ENCODE measurements around the gene PFN1.
A peak's percentile ranks its signal among the peaks of the same experiment; 100 is the strongest.

Gene PFN1

DNA sequence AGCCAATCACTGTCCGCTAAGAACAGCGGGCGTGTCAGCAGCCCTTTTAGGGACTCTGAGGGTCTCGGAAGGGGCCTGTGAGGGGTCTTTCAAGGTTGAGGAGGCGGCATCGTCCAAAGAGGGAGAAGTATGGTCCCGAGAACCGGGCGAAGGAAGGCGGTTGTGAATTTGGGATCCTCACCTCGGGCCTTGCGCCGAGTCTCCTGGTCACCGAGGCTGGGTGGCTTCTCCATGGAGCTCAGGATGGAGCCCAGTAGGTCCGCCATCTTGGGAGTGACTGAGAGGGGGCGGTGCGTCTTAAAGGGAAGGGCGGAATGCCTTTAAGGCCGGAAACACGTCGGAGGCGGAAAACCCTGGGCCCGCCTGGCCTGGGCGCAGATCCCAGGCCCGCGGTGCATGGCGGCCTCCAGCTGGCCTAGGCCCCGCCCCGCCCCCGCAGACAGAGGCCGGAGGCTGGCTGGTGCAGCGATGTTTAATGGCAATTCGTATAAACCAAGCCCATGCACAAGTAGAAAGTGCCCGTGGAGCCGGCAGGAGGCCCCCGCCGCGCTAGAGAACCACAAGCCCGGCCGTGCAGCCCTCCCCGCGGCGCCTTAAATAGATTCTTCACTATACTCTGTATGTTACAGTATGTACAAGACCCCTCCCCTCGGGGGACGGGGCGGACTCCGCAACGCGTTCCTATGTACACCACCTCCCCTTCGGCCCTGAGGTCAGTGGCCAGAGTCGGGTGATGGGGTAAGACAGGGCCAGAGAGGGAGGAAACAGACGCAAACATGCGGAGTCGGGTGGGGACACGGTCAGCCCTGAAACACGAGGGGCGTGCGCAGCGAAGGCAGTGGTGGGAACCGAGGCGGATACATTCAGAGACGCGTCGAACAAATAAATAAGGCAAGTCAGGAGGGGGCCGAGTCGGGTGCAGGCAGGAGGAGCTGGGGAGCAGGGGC lies 19.5 kb upstream of the PFN1 start, which contains the start of gene SPAG7:
Gene SPAG7 (minus strand): TSS at position 279 of the 947 bp plus-strand sequence. CDS start 13 bp downstream, at position 266.
- peak; percentile 90 for DNase-seq

- peak; percentile 99 for DNase-seq
Observed at GRCh38 chr17:4966844-4967538, 18.7 kb upstream of the PFN1 start.

GRCh38 chr17:4965311-4965986 lies 17.1 kb upstream of the PFN1 start:
- DNase-seq, result no peak

- DNase-seq, result no peak
Observed at GRCh38 chr17:4960279-4960922, 12.1 kb upstream of the PFN1 start.

DNA sequence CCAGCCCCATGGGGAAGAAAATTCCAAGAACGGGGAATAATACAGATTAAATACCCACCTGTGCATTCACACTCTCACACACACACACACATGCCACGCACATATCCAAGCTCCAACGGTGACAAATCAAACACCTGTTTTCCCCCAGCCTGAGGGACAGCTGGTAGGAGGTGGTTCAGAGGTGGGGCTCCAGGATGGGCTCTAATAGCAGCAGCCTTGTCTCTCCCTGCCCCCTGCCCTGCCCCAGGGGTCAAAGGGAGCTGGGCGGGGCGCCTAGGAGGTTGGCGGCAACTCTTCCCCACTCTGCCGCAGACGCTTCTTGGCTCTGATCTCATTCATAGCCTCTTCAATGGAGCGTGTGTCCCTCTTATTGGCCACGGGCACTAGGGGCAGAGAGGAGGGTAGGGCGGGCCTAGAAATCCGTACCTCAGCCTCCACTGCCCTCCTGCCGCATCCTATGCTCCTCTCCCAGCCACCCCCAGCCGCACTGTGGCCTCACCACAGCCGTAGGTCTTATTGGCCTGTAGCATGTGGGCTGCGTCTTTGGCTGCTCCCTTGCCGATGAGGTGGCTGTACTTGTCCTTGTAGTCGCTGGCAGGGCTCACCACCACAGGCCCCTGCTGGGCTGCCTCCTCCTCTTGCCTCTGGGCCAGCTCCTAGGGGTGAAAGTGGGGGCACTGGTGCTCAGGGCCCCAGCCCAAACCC lies 11.1 kb upstream of the PFN1 start:
- no peak for DNase-seq

- no peak for DNase-seq
Observed at GRCh38 chr17:4958102-4958501, 9.8 kb upstream of the PFN1 start.

GRCh38 chr17:4956493-4957061 lies 8.2 kb upstream of the PFN1 start:
- no peak for DNase-seq

- DNase-seq, result no peak
Observed at GRCh38 chr17:4955091-4955490, 6.8 kb upstream of the PFN1 start.

- no peak for DNase-seq
Observed at GRCh38 chr17:4953451-4953961, 5.2 kb upstream of the PFN1 start.

- DNase-seq, result no peak
Observed at GRCh38 chr17:4951486-4951885, 3.2 kb upstream of the PFN1 start.

- DNase-seq, result no peak
Observed at GRCh38 chr17:4950746-4951204, 2.4 kb upstream of the PFN1 start, which contains the start of gene ENO3. Gene ENO3 (plus strand): TSS chr17:4951119. CDS start chr17:4951830, 711 bp downstream.

DNA sequence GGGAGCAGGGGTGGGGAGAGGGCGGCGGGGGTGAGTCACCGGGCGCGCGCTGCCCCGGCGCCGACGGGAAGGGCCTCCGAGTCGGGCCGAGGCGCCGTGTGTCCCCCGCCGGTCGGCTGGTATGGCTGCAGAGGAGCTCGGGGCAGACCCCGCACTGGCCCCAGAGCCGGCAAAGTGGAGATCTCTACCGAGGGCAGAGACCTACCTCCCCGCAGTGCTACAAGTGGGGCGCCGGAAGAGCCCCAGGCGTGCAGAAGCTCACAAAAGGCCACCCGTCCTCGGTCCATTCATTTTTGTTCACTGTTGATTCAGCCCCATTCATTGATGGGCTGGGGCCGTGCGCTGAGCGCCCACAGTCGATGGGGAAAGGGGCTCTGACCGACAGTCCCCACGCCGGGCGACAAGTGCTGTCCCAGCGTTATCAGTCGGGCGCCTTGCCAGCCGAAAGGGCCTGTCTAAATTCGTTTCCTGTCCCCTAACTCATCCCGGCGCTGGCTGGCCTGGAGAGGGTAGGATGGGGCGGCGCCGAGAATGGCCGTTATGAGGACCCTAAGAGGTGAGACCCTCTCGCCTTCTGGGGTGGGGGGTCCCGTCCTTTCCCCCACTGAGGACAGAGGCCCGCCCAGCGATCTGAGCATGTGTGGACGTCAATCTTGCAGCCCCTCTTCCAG lies 1.9 kb upstream of the PFN1 start:
- no peak for DNase-seq

DNA sequence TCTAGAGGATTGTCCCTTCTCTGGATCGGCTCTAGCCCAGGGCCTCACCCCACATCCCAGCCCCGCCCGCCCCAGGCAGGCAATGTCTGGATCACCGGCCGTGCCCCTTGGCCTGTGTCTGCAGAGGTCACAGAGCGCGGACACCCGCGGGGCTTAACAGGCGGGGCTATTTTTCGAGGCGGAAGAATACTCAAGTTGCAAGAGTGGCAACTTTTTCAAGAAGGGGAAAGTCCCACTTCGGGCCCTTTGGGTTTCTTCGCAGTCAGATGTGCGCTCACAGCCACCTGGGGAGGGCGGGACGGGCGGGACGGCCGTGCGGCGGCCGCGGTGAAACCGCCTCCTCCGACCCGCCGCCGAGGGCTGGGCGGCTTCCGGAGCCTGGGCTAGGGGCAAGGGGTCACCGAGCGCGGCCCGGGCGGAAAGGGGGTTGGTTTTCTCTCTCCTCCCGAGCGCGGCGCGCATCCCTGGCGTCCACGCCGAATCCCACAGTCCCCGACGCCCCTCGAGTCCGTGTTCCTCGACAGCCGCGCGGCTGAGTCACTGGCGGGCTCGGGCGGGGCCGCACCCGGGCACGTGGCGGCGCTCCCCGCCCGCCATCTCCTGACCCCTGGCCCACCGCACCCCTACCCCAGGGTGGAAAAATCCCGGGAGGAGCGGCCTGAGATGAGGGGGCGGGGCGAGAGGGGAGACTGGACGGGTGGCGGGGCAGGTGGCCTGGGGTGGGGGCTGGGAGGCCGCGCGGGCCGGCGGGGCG lies 1.2 kb upstream of the PFN1 start:
- peak; percentile 53 for DNase-seq

GRCh38 chr17:4948931-4949320 lies 596 bp upstream of the PFN1 start:
- peak; percentile 64 for DNase-seq

DNA sequence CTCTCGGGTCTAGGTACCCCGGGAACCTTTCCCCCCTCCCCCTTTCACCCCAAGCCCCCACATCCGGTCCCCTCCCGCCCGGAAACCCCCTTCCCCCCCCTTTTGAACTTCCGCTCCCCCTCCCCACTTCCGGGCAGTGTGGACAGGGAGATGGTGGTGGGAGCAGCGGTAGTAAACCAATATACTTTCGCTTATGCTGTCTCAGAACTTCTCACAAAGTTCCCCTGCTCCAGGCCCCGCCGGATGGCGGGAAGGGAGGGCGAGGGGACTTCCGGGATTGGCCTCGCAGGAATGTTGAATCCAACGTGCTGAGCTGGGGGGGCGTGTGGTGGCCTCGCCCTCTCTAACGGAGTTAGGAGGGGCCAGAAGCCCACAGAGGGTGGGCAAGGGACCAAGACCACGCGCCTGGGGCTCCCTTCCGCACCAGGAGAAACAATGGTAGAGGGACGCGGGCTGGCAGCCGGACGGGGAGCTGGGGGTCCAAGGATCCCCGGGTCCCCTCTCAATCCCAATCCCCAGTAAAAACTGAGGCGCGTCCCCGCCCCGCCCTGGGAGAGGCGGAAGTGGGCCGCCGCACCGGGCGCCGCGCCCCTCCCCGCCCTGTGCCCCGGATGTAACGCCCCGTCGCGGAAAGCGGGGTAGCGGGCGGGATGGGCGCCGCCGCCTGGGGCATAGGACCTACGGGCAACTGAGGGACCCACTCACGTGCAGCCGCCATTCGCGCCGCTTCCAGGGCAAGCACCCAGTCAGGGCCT lies 742 bp downstream of the PFN1 start:
- DNase-seq, result peak; percentile 12

DNA sequence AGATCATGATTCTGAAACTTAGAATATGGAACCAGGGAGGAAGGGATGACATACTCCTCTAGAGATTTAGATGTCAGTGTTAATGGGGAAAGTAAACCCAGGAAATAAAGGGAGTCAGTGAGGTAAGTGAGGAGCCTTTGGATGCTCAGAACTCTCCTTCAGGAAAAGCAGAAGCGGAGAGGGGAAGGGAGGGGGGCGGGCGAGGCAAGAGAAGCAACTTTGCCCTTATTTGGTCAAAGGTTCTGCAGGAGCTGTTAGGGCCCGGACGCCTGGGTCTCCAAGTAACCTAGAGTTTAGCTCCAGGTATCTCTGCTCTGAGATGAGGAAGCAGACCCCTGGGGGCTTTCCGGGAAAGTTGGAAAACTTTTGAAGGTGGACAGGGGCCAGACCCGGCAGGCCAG lies 1.3 kb downstream of the PFN1 start:
- no peak for DNase-seq

GRCh38 chr17:4946312-4946976 lies 1.9 kb downstream of the PFN1 start:
- DNase-seq, result no peak

DNA sequence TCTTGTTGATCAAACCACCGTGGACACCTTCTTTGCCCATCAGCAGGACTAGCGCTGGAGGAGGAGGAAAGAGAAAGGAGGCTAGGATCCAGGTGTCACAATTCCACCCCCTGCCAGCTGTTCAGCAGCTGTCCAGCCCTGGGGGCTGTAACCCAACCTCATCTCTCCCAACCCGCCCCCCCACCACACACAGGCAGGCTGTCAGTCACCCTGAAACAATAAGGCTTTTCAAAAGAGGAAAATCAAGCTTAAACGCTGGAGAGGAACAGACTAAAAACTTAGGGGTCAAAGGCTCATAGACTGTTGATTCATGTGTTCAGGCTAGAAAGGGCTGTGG lies 2.4 kb downstream of the PFN1 start:
- no peak for DNase-seq
